HEK293 (cell line): ENCODE data around the gene AP5Z1.

Source experiments
- CTCF ChIA-PET: fragments of 350-600 bp; formaldehyde crosslinking; extraction: SDS; loops from one replicate; lab custom pipeline; 2021; ENCODE audit warnings: antibody characterized with exemption; lab: Yijun Ruan, JAX
- POLR2A ChIA-PET: fragments of 300-600 bp; formaldehyde crosslinking; extraction: SDS; loops from one replicate; lab custom pipeline; 2020; ENCODE audit warnings: antibody characterized with exemption, inconsistent platforms; lab: Yijun Ruan, JAX
- H3K27ac ChIP-seq: fragments of 200-500 bp; sonication (Bioruptor generic); 2 replicates; pipeline ENCODE4 v1.5.1; 2014; ENCODE audit warnings: low read depth, low read length, control low read depth, inconsistent platforms; ENCODE audit errors: extremely low read depth
- H3K36me3 ChIP-seq, 2 experiments: fragments of 200-500 bp in 1 of 2; sonication (Bioruptor generic) in 1 of 2; 1 replicate in 1 of 2; 2 replicates in 1 of 2; pipeline ENCODE4 v1.5.1; 2014 to 2017; ENCODE audit warnings: inconsistent platforms in 2 of 2, low read length in 2 of 2; ENCODE audit not compliant: control insufficient read depth in 2 of 2, insufficient read depth in 1 of 2
- H3K4me1 ChIP-seq: fragments of 200-500 bp; sonication (Bioruptor generic); 2 replicates; pipeline ENCODE4 v1.5.1; 2014; ENCODE audit warnings: mild to moderate bottlenecking, low read length, inconsistent platforms; ENCODE audit not compliant: control insufficient read depth, insufficient read depth
- H3K4me3 ChIP-seq: 2 replicates; pipeline ENCODE4 v1.5.1; 2011; ENCODE audit warnings: low read depth, mild to moderate bottlenecking, control low read depth, low read length, moderate library complexity
- H3K9me3 ChIP-seq: fragments of 200-500 bp; sonication (Bioruptor generic); 2 replicates; pipeline ENCODE4 v1.5.1; 2014; ENCODE audit warnings: low read depth, low read length, inconsistent platforms; ENCODE audit not compliant: control insufficient read depth, insufficient read depth
- EGR2 ChIP-seq: fragments of 450-650 bp; formaldehyde crosslinking; IDR thresholded peaks from 2 replicates; pipeline ENCODE4 v1.5.1; 2016; ENCODE audit warnings: low read depth, missing biosample characterization, missing genetic modification characterization
- KLF16 ChIP-seq: fragments of 450-650 bp; formaldehyde crosslinking; IDR thresholded peaks from 2 replicates; pipeline ENCODE4 v1.5.1; 2017; ENCODE audit warnings: missing biosample characterization, missing genetic modification characterization
- KLF9 ChIP-seq: fragments of 450-650 bp; formaldehyde crosslinking; IDR thresholded peaks from 2 replicates; pipeline ENCODE4 v1.5.1; 2016; ENCODE audit warnings: missing biosample characterization, missing genetic modification characterization, low read depth
- SP3 ChIP-seq: fragments of 450-650 bp; formaldehyde crosslinking; IDR thresholded peaks from 2 replicates; pipeline ENCODE4 v1.5.1; 2016; ENCODE audit warnings: missing biosample characterization, missing genetic modification characterization
- TRIM28 ChIP-seq: IDR thresholded peaks from 2 replicates; pipeline ENCODE4 v1.6.1; 2011; ENCODE audit warnings: low read length, control low read depth, borderline replicate concordance
- WT1 ChIP-seq: fragments of 450-650 bp; formaldehyde crosslinking; IDR thresholded peaks from 2 replicates; pipeline ENCODE4 v1.5.1; 2016; ENCODE audit warnings: missing biosample characterization, missing genetic modification characterization
- ZBTB20 ChIP-seq: fragments of 450-650 bp; formaldehyde crosslinking; IDR thresholded peaks from 2 replicates; pipeline ENCODE4 v1.5.1; 2016; ENCODE audit warnings: missing biosample characterization, missing genetic modification characterization
- ZFHX2 ChIP-seq: fragments of 450-650 bp; formaldehyde crosslinking; conservative IDR thresholded peaks from 2 replicates; pipeline ENCODE4 v1.5.1; 2016; ENCODE audit warnings: missing biosample characterization, missing genetic modification characterization
- ZFP3 ChIP-seq: fragments of 450-650 bp; formaldehyde crosslinking; IDR thresholded peaks from 2 replicates; pipeline ENCODE4 v1.5.1; 2016; ENCODE audit warnings: low read depth, missing biosample characterization, missing genetic modification characterization
- ZFP69B ChIP-seq: fragments of 450-650 bp; formaldehyde crosslinking; IDR thresholded peaks from 2 replicates; pipeline ENCODE4 v1.5.1; 2016; ENCODE audit warnings: missing biosample characterization, missing genetic modification characterization
- ZIC2 ChIP-seq: fragments of 450-650 bp; formaldehyde crosslinking; IDR thresholded peaks from 2 replicates; pipeline ENCODE4 v1.5.1; 2016; ENCODE audit warnings: missing biosample characterization, missing genetic modification characterization
- ZNF146 ChIP-seq: fragments of 450-650 bp; formaldehyde crosslinking; IDR thresholded peaks from 2 replicates; pipeline ENCODE4 v1.5.1; 2016; ENCODE audit warnings: missing biosample characterization, missing genetic modification characterization
- ZNF354C ChIP-seq: fragments of 450-650 bp; formaldehyde crosslinking; IDR thresholded peaks from 2 replicates; pipeline ENCODE4 v1.5.1; 2016; ENCODE audit warnings: missing biosample characterization, missing genetic modification characterization, low read depth, borderline replicate concordance
- ZNF394 ChIP-seq: fragments of 450-650 bp; formaldehyde crosslinking; IDR thresholded peaks from 2 replicates; pipeline ENCODE4 v1.5.1; 2016; ENCODE audit warnings: missing biosample characterization, missing genetic modification characterization, mild to moderate bottlenecking, moderate library complexity, borderline replicate concordance
- ZNF501 ChIP-seq: fragments of 450-650 bp; formaldehyde crosslinking; IDR thresholded peaks from 2 replicates; pipeline ENCODE4 v1.5.1; 2016; ENCODE audit warnings: missing biosample characterization, missing genetic modification characterization
- ZNF544 ChIP-seq: fragments of 450-650 bp; formaldehyde crosslinking; IDR thresholded peaks from 2 replicates; pipeline ENCODE4 v1.5.0; 2017; ENCODE audit warnings: missing biosample characterization, missing genetic modification characterization
- ZNF549 ChIP-seq: fragments of 450-650 bp; IDR thresholded peaks from 2 replicates; pipeline ENCODE4 v1.5.1; 2018; ENCODE audit warnings: missing biosample characterization, missing genetic modification characterization, mild to moderate bottlenecking, inconsistent platforms, moderate library complexity
- ZNF560 ChIP-seq: fragments of 450-650 bp; formaldehyde crosslinking; IDR thresholded peaks from 2 replicates; pipeline ENCODE4 v1.5.1; 2017; ENCODE audit warnings: missing biosample characterization, missing genetic modification characterization, borderline replicate concordance
- ZNF621 ChIP-seq: fragments of 450-650 bp; formaldehyde crosslinking; IDR thresholded peaks from 2 replicates; pipeline ENCODE4 v1.5.1; 2017; ENCODE audit warnings: missing biosample characterization, missing genetic modification characterization
- ZNF701 ChIP-seq: fragments of 450-650 bp; formaldehyde crosslinking; IDR thresholded peaks from 2 replicates; pipeline ENCODE4 v1.5.1; 2016; ENCODE audit warnings: missing biosample characterization, missing genetic modification characterization
- ZNF785 ChIP-seq: fragments of 450-650 bp; formaldehyde crosslinking; IDR thresholded peaks from 2 replicates; pipeline ENCODE4 v1.5.1; 2016; ENCODE audit warnings: missing biosample characterization, missing genetic modification characterization
- ZNF843 ChIP-seq: fragments of 450-650 bp; formaldehyde crosslinking; IDR thresholded peaks from 2 replicates; pipeline ENCODE4 v1.5.1; 2016; ENCODE audit warnings: missing biosample characterization, missing genetic modification characterization
- TF ChIP-seq, protein P1 (sequence below): fragments of 450-650 bp; formaldehyde crosslinking; IDR thresholded peaks from 2 replicates; pipeline ENCODE4 v1.5.1; 2016; ENCODE audit warnings: missing biosample characterization, missing genetic modification characterization, borderline replicate concordance
- TF ChIP-seq, protein P2 (sequence below): fragments of 450-650 bp; formaldehyde crosslinking; IDR thresholded peaks from 2 replicates; pipeline ENCODE4 v1.5.1; 2016; ENCODE audit warnings: missing biosample characterization, missing genetic modification characterization
- TF ChIP-seq, protein P3 (sequence below): fragments of 450-650 bp; formaldehyde crosslinking; IDR thresholded peaks from 2 replicates; pipeline ENCODE4 v1.5.1; 2017; ENCODE audit warnings: missing biosample characterization, missing genetic modification characterization
- TF ChIP-seq, protein P4 (sequence below): fragments of 450-650 bp; formaldehyde crosslinking; IDR thresholded peaks from 2 replicates; pipeline ENCODE4 v1.5.1; 2017; ENCODE audit warnings: missing biosample characterization, mild to moderate bottlenecking, missing genetic modification characterization, moderate library complexity
- TF ChIP-seq, protein P5 (sequence below): fragments of 450-650 bp; formaldehyde crosslinking; IDR thresholded peaks from 2 replicates; pipeline ENCODE4 v1.5.1; 2016; ENCODE audit warnings: missing biosample characterization, missing genetic modification characterization
- TF ChIP-seq, protein P6 (sequence below): fragments of 450-650 bp; formaldehyde crosslinking; IDR thresholded peaks from 2 replicates; pipeline ENCODE4 v1.5.1; 2016; ENCODE audit warnings: missing biosample characterization, missing genetic modification characterization

The AP5Z1 gene

DNA sequence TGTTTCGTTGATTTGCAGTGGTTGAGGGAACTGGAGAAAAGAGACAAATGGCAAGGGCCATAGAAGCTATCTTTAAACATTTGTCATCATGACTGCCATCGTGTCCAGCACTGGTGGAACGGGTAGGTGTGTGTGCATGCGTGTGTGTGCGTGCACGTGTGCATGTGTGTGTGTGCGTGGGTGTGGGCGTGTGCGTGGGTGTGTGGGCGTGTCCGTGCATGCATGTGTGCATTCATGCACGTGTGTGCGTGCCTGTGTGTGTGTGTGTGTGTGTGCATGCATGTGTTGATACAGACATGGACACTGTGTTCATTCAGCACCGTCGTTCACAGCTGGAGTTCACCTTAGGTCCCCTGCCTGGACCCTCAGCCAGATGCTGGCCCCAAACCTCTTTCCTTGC, 38.1 kb upstream of the AP5Z1 start:
- Histone ChIP-seq H3K4me1 (peaks cover 5% of the 10 kb centered on the region), H3K27ac (no peak overlapping the region), H3K9me3 (no peaks in the 10 kb centered on the region), H3K36me3 (peaks cover 2 to 15% of the 10 kb centered on the region in 2 experiments; a peak in 2 of 3 replicates), H3K4me3 (no peak overlapping the region)
- ChIA-PET POLR2A (no interaction called here), CTCF (interaction anchor here (0.6 kb wide), 1 partner anchor 40 kb away, joined by 3 read pairs; no protein-coding TSS in a partner anchor)
- peak; percentile 85 for TF ChIP-seq KLF9
- no peak for TF ChIP-seq SP3 (tag by site-specific recombination)
- TF ChIP-seq, protein P1, sequence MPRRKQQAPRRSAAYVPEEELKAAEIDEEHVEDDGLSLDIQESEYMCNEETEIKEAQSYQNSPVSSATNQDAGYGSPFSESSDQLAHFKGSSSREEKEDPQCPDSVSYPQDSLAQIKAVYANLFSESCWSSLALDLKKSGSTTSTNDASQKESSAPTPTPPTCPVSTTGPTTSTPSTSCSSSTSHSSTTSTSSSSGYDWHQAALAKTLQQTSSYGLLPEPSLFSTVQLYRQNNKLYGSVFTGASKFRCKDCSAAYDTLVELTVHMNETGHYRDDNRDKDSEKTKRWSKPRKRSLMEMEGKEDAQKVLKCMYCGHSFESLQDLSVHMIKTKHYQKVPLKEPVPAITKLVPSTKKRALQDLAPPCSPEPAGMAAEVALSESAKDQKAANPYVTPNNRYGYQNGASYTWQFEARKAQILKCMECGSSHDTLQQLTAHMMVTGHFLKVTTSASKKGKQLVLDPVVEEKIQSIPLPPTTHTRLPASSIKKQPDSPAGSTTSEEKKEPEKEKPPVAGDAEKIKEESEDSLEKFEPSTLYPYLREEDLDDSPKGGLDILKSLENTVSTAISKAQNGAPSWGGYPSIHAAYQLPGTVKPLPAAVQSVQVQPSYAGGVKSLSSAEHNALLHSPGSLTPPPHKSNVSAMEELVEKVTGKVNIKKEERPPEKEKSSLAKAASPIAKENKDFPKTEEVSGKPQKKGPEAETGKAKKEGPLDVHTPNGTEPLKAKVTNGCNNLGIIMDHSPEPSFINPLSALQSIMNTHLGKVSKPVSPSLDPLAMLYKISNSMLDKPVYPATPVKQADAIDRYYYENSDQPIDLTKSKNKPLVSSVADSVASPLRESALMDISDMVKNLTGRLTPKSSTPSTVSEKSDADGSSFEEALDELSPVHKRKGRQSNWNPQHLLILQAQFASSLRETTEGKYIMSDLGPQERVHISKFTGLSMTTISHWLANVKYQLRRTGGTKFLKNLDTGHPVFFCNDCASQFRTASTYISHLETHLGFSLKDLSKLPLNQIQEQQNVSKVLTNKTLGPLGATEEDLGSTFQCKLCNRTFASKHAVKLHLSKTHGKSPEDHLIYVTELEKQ (tag by site-specific recombination), result no peak
- TF ChIP-seq ZNF146 (tag by site-specific recombination), result no peak
- no peak for TF ChIP-seq ZBTB20 (tag by site-specific recombination)
- TF ChIP-seq ZNF843 (tag by site-specific recombination), result no peak
- TF ChIP-seq, protein P2, sequence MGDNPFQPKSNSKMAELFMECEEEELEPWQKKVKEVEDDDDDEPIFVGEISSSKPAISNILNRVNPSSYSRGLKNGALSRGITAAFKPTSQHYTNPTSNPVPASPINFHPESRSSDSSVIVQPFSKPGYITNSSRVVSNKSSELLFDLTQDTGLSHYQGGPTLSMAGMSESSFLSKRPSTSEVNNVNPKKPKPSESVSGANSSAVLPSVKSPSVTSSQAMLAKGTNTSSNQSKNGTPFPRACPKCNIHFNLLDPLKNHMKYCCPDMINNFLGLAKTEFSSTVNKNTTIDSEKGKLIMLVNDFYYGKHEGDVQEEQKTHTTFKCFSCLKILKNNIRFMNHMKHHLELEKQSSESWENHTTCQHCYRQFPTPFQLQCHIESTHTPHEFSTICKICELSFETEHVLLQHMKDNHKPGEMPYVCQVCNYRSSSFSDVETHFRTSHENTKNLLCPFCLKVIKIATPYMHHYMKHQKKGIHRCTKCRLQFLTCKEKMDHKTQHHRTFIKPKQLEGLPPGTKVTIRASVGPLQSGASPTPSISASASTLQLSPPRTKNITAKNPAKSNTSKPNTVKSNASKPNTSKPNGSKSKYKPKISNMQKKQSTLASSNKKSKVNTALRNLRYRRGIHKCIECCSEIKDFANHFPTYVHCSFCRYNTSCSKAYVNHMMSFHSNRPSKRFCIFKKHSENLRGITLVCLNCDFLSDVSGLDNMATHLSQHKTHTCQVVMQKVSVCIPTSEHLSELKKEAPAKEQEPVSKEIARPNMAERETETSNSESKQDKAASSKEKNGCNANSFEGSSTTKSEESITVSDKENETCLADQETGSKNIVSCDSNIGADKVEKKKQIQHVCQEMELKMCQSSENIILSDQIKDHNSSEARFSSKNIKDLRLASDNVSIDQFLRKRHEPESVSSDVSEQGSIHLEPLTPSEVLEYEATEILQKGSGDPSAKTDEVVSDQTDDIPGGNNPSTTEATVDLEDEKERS (tag by site-specific recombination), result no peak
- TF ChIP-seq ZNF621 (tag by site-specific recombination), result no peak
- TF ChIP-seq, protein P3, sequence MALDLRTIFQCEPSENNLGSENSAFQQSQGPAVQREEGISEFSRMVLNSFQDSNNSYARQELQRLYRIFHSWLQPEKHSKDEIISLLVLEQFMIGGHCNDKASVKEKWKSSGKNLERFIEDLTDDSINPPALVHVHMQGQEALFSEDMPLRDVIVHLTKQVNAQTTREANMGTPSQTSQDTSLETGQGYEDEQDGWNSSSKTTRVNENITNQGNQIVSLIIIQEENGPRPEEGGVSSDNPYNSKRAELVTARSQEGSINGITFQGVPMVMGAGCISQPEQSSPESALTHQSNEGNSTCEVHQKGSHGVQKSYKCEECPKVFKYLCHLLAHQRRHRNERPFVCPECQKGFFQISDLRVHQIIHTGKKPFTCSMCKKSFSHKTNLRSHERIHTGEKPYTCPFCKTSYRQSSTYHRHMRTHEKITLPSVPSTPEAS (tag by site-specific recombination), result peak; percentile 74
- no peak for TF ChIP-seq ZNF354C (tag by site-specific recombination)
- no peak for TF ChIP-seq KLF16 (tag by site-specific recombination)
- no peak for TF ChIP-seq ZNF701
- TF ChIP-seq, protein P4, sequence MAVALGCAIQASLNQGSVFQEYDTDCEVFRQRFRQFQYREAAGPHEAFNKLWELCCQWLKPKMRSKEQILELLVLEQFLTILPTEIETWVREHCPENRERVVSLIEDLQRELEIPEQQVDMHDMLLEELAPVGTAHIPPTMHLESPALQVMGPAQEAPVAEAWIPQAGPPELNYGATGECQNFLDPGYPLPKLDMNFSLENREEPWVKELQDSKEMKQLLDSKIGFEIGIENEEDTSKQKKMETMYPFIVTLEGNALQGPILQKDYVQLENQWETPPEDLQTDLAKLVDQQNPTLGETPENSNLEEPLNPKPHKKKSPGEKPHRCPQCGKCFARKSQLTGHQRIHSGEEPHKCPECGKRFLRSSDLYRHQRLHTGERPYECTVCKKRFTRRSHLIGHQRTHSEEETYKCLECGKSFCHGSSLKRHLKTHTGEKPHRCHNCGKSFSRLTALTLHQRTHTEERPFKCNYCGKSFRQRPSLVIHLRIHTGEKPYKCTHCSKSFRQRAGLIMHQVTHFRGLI, result no peak
- TF ChIP-seq ZFP3 (tag by site-specific recombination), result no peak
- no peak for TF ChIP-seq TRIM28
- peak; percentile 72 for TF ChIP-seq ZFHX2 (tag by site-specific recombination)
- no peak for TF ChIP-seq ZNF544
- TF ChIP-seq, protein P5, sequence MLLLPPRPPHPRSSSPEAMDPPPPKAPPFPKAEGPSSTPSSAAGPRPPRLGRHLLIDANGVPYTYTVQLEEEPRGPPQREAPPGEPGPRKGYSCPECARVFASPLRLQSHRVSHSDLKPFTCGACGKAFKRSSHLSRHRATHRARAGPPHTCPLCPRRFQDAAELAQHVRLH, result no peak
- no peak for TF ChIP-seq ZIC2 (tag by site-specific recombination)
- no peak for TF ChIP-seq WT1 (tag by site-specific recombination)
- no peak for TF ChIP-seq ZNF560 (tag by site-specific recombination)
- TF ChIP-seq EGR2 (tag by site-specific recombination), result peak; percentile 78
- TF ChIP-seq ZFP69B (tag by site-specific recombination), result no peak
- no peak for TF ChIP-seq ZNF785 (tag by site-specific recombination)
- TF ChIP-seq ZNF549 (tag by site-specific recombination), result no peak
- no peak for TF ChIP-seq ZNF501
- TF ChIP-seq, protein P6, sequence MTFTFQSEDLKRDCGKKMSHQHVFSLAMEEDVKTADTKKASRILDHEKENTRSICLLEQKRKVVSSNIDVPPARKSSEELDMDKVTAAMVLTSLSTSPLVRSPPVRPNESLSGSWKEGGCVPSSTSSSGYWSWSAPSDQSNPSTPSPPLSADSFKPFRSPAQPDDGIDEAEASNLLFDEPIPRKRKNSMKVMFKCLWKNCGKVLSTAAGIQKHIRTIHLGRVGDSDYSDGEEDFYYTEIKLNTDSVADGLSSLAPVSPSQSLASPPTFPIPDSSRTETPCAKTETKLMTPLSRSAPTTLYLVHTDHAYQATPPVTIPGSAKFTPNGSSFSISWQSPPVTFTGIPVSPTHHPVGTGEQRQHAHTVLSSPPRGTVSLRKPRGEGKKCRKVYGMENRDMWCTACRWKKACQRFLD (tag by site-specific recombination), result no peak
- no peak for TF ChIP-seq ZNF394 (tag by site-specific recombination)
